Suprapubic skin (tissue), 4 donors: Measurements from ENCODE around the gene PRR3.
"Not testable (repeated sequence)": the region's sequence is repeated elsewhere in the genome, so short reads cannot be mapped to it uniquely, and the experiment has no call there.

Experiments
- EP300 ChIP-seq: sonication (generic); formaldehyde crosslinking; IDR thresholded peaks from one replicate; pipeline ENCODE4 v1.6.1; 2017; ENCODE audit warnings: antibody characterized with exemption
- POLR2A ChIP-seq, 2 donors: fragments of 450-650 bp; IDR thresholded peaks; one replicate each; pipeline ENCODE4 v1.6.1; 2017; ENCODE audit warnings: antibody characterized with exemption in 2 of 2, mild to moderate bottlenecking in 2 of 2, moderate library complexity in 2 of 2
- POLR2AphosphoS5 ChIP-seq, 3 donors: sonication (generic); formaldehyde crosslinking; IDR thresholded peaks; one replicate each; pipeline ENCODE4 v1.6.1; 2017; ENCODE audit warnings: antibody characterized with exemption in 3 of 3
- TF ChIP-seq, protein P1 (sequence below), 2 donors: fragments of 200-600 bp in 1 of 2; fragments of 450-650 bp in 1 of 2; sonication (generic) in 1 of 2; IDR thresholded peaks; one replicate each; pipeline ENCODE4 v1.5.1; 2016 to 2019; ENCODE audit warnings: antibody characterized with exemption in 2 of 2, mild to moderate bottlenecking in 1 of 2, moderate library complexity in 1 of 2

- TF ChIP-seq, protein P1, sequence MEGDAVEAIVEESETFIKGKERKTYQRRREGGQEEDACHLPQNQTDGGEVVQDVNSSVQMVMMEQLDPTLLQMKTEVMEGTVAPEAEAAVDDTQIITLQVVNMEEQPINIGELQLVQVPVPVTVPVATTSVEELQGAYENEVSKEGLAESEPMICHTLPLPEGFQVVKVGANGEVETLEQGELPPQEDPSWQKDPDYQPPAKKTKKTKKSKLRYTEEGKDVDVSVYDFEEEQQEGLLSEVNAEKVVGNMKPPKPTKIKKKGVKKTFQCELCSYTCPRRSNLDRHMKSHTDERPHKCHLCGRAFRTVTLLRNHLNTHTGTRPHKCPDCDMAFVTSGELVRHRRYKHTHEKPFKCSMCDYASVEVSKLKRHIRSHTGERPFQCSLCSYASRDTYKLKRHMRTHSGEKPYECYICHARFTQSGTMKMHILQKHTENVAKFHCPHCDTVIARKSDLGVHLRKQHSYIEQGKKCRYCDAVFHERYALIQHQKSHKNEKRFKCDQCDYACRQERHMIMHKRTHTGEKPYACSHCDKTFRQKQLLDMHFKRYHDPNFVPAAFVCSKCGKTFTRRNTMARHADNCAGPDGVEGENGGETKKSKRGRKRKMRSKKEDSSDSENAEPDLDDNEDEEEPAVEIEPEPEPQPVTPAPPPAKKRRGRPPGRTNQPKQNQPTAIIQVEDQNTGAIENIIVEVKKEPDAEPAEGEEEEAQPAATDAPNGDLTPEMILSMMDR (IDR thresholded peaks at IDR 0.05): not testable (repeated sequence)
- not testable (repeated sequence) for TF ChIP-seq POLR2AphosphoS5 (IDR thresholded peaks at IDR 0.05); POLR2A (IDR thresholded peaks at IDR 0.05); EP300
These were observed 35.1 kb upstream of the PRR3 start for GRCh38 chr6:30521952-30522351.
